AG04450 (cell line): ENCODE data around the gene VPS8. TPM values are rescaled to one million over a fixed set of nuclear protein-coding genes. Genes with fewer than 3 reads are reported as not detected.

Experiments used
- CTCF ChIA-PET: fragments of 300-600, 350-600 bp; formaldehyde crosslinking; extraction: SDS; loops from one replicate; lab custom pipeline; 2022; ENCODE audit warnings: antibody characterized with exemption, inconsistent platforms; lab: Charles Lee
- POLR2A ChIA-PET: fragments of 350-600 bp; formaldehyde crosslinking; extraction: SDS; loops from one replicate; lab custom pipeline; 2021; ENCODE audit warnings: antibody characterized with exemption, inconsistent platforms; lab: Yijun Ruan, JAX
- DNase-seq: peaks from one replicate; pipeline ENCODE4 v3.0.0-alpha.2; 2011; ENCODE audit warnings: low read depth, low spot score
- H3K27ac ChIP-seq: one replicate; pipeline ENCODE4 v1.5.1; 2012; ENCODE audit warnings: low read depth, low read length, control low read depth
- H3K27me3 ChIP-seq: one replicate; pipeline ENCODE4 v1.6.0; 2012; ENCODE audit warnings: low read length; ENCODE audit not compliant: control insufficient read depth, insufficient read depth
- H3K4me3 ChIP-seq: 2 replicates; pipeline ENCODE4 v1.5.1; 2011; ENCODE audit warnings: mild to moderate bottlenecking, low read depth, low read length, control low read depth
- H3K9me3 ChIP-seq: 2 replicates; pipeline ENCODE4 v1.5.1; 2012; ENCODE audit warnings: low read length; ENCODE audit not compliant: control insufficient read depth, insufficient read depth
- CTCF ChIP-seq: IDR thresholded peaks from 2 replicates; pipeline ENCODE4 v1.5.1; 2011; ENCODE audit warnings: low read depth, low read length, control low read depth, inconsistent platforms
- polyA plus RNA-seq: library from polyadenylated mRNA; depleted of rRNA; stranded (reverse); fragments of >200 nt; gene quantifications from 2 replicates; pipeline ENCODE4 v1.2.3, GENCODE V29; 2011

VPS8 gene
- polyA plus RNA-seq, 1 experiment, result 40.6 TPM

GRCh38 chr3:185021256-185021655 lies 209.3 kb downstream of the VPS8 start:
- ChIA-PET CTCF (interaction anchor here (1.2 kb wide), 1 partner anchor 155 kb away, joined by 3 read pairs; no protein-coding TSS in a partner anchor), POLR2A (no interaction called here)

GRCh38 chr3:185024406-185024805 lies 212.4 kb downstream of the VPS8 start:
- ChIA-PET CTCF (interaction anchor here (0.8 kb wide), 1 partner anchor 43 kb away, joined by 5 read pairs; no protein-coding TSS in a partner anchor), POLR2A (no interaction called here)
- Histone ChIP-seq H3K27me3 (no peaks in the 10 kb centered on the region), H3K27ac (no peak overlapping the region), H3K9me3 (no peaks in the 10 kb centered on the region), H3K4me3 (no peak overlapping the region)
- no peak for TF ChIP-seq CTCF
- DNase-seq, result no peak

More at GRCh38 chr3:185021256-185021655, 209.3 kb downstream of the VPS8 start:
- Histone ChIP-seq H3K4me3 (no peak overlapping the region), H3K27me3 (no peaks in the 10 kb centered on the region), H3K9me3 (no peaks in the 10 kb centered on the region), H3K27ac (no peak overlapping the region)
- TF ChIP-seq CTCF, result no peak
- no peak for DNase-seq

GRCh38 chr3:185024966-185025365 lies 213.0 kb downstream of the VPS8 start:
- Histone ChIP-seq H3K4me3 (no peak overlapping the region), H3K27ac (no peak overlapping the region), H3K27me3 (no peaks in the 10 kb centered on the region), H3K9me3 (no peaks in the 10 kb centered on the region)
- CTCF ChIA-PET, result interaction anchor here (0.8 kb wide), 1 partner anchor 43 kb away, joined by 5 read pairs; no protein-coding TSS in a partner anchor
- POLR2A ChIA-PET, result no interaction called here
- DNase-seq, result no peak
- TF ChIP-seq CTCF, result no peak

- ChIA-PET POLR2A (no interaction called here), CTCF (interaction anchor here (0.6 kb wide), 1 partner anchor 255 kb away, joined by 8 read pairs; no protein-coding TSS in a partner anchor)
- Histone ChIP-seq H3K9me3 (no peaks in the 10 kb centered on the region), H3K4me3 (no peak overlapping the region), H3K27ac (no peak overlapping the region), H3K27me3 (no peaks in the 10 kb centered on the region)
- no peak for TF ChIP-seq CTCF
- no peak for DNase-seq
Measured at GRCh38 chr3:185028121-185028520, 216.2 kb downstream of the VPS8 start.

- H3K27ac ChIP-seq, result no peak overlapping the region
- POLR2A ChIA-PET, result no interaction called here
- H3K4me3 ChIP-seq, result no peak overlapping the region
- no peaks in the 10 kb centered on the region for H3K9me3 ChIP-seq
- no peaks in the 10 kb centered on the region for H3K27me3 ChIP-seq
- CTCF ChIA-PET, result no interaction called here
- no peak for TF ChIP-seq CTCF
- DNase-seq, result no peak
Measured at GRCh38 chr3:185029086-185029485, 217.1 kb downstream of the VPS8 start.
